K562 (cell line): ENCODE results near the gene APOC4. TPM values are rescaled to one million over a fixed set of nuclear protein-coding genes. Genes with fewer than 3 reads are reported as not detected.
"Not testable (repeated sequence)": the region's sequence is repeated elsewhere in the genome, so short reads cannot be mapped to it uniquely, and the experiment has no call there.

Source experiments
- ATAC-seq: fragments of 200-7000 bp; cut with Tn5 transposase; 3 replicates; pipeline ENCODE4 v1.9.1; 2020; ENCODE audit warnings: moderate library complexity
- BruUV-seq: library from RNA; stranded (reverse); fragments of 400-500 nt; replicated peaks from 2 replicates; lab custom pipeline; 2021; lab: Mats Ljungman, UMichigan
- CTCF ChIA-PET: fragments of 300-600 bp; formaldehyde crosslinking; extraction: SDS; loops from one replicate; lab custom pipeline; 2021; ENCODE audit warnings: low intra/inter-chr PET ratio; lab: Yijun Ruan, JAX
- POLR2A ChIA-PET: fragments of 300-600, 350-650 bp; sonication (Branson Sonifier 250); formaldehyde crosslinking; extraction: SDS; loops from one replicate; lab custom pipeline; 2021; ENCODE audit warnings: antibody characterized with exemption, inconsistent platforms; lab: Yijun Ruan, JAX
- DNase-seq, 4 experiments: peaks; one replicate each; pipeline versions ENCODE4 v3.0.0 to v3.0.0-alpha.2; 2011 to 2018; ENCODE audit warnings: low spot score in 3 of 4, mixed read lengths in 3 of 4; ENCODE audit errors: extremely low read depth in 1 of 4
- FAIRE-seq: peaks from 2 replicates; lab custom pipeline; 2011; peaks lifted over from hg19 to GRCh38; lab: Jason Lieb, UNC
- H2AFZ ChIP-seq: 2 replicates; pipeline ENCODE4 v1.6.0; 2011; ENCODE audit warnings: low read depth, low read length, control low read depth, inconsistent platforms
- H3K27ac ChIP-seq: fragments of 200-600 bp; 3 replicates; pipeline ENCODE4 v1.8.0; 2011; ENCODE audit warnings: low read depth, mild to moderate bottlenecking, control low read depth, inconsistent platforms, low read length, moderate library complexity, mixed read lengths; ENCODE audit errors: extremely low read depth
- H3K27me3 ChIP-seq, 2 experiments: fragments of 300-600 bp in 1 of 2; 2 replicates in 1 of 2; 3 replicates in 1 of 2; pipeline versions ENCODE4 v1.6.0 to v1.8.0; 2011; ENCODE audit warnings: inconsistent platforms in 2 of 2, low read length in 2 of 2, mild to moderate bottlenecking in 1 of 2, mixed read lengths in 1 of 2, moderate library complexity in 1 of 2; ENCODE audit not compliant: control insufficient read depth in 2 of 2, insufficient read depth in 2 of 2
- H3K36me3 ChIP-seq: fragments of 300-600 bp; 3 replicates; pipeline ENCODE4 v1.8.0; 2011; ENCODE audit warnings: mild to moderate bottlenecking, low read length, inconsistent platforms; ENCODE audit not compliant: control insufficient read depth, insufficient read depth
- H3K4me1 ChIP-seq, 2 experiments: fragments of 200-600 bp in 1 of 2; replicated peaks in 1 of 2; 2 replicates in 1 of 2; 3 replicates in 1 of 2; pipeline versions ENCODE4 v1.5.1 to v1.8.0; 2011; ENCODE audit warnings: inconsistent platforms in 2 of 2, low read length in 2 of 2, mild to moderate bottlenecking in 1 of 2, mixed read lengths in 1 of 2, moderate library complexity in 1 of 2; ENCODE audit not compliant: control insufficient read depth in 2 of 2, insufficient read depth in 2 of 2
- H3K4me2 ChIP-seq: 2 replicates; pipeline ENCODE4 v1.6.1; 2011; ENCODE audit warnings: low read length, control low read depth, inconsistent platforms, mixed read lengths; ENCODE audit not compliant: insufficient read depth
- H3K4me3 ChIP-seq: fragments of 200-600 bp; sonication (generic), shearing (Covaris generic); 2 replicates; pipeline ENCODE4 v1.5.1; 2016; ENCODE audit warnings: control low read depth, inconsistent platforms
- H3K79me2 ChIP-seq: fragments of 200-600 bp; 3 replicates; pipeline ENCODE4 v1.8.0; 2011; ENCODE audit warnings: low read length, inconsistent platforms; ENCODE audit not compliant: control insufficient read depth, insufficient read depth
- H3K9ac ChIP-seq, 2 experiments: 2 replicates each; pipeline versions ENCODE4 v1.6.0 to v1.6.1; 2011; ENCODE audit warnings: low read depth in 2 of 2, low read length in 2 of 2, control low read depth in 1 of 2, inconsistent platforms in 1 of 2, mild to moderate bottlenecking in 1 of 2, mixed read lengths in 1 of 2; ENCODE audit not compliant: insufficient read depth in 1 of 2
- H3K9me1 ChIP-seq: one replicate; pipeline ENCODE4 v1.6.0; 2011; ENCODE audit warnings: inconsistent platforms, mild to moderate bottlenecking, low read length, moderate library complexity; ENCODE audit not compliant: control insufficient read depth, insufficient read depth
- H3K9me3 ChIP-seq: replicated peaks from 2 replicates; pipeline ENCODE4 v1.5.1; 2011; ENCODE audit warnings: low read depth, low read length, inconsistent platforms; ENCODE audit not compliant: control insufficient read depth, insufficient read depth
- H4K20me1 ChIP-seq: replicated peaks from 2 replicates; pipeline ENCODE4 v1.6.1; 2011; ENCODE audit warnings: low read length, inconsistent platforms, mixed read lengths; ENCODE audit not compliant: control insufficient read depth, insufficient read depth
- ARNT ChIP-seq, 2 experiments: fragments of 450-650 bp; IDR thresholded peaks; 2 replicates each; pipeline ENCODE4 v1.6.1; 2016; ENCODE audit warnings: mild to moderate bottlenecking in 1 of 2
- C11orf30 ChIP-seq: fragments of 450-650 bp; IDR thresholded peaks from 2 replicates; pipeline ENCODE4 v1.6.1; 2016; ENCODE audit warnings: low read depth, mild to moderate bottlenecking
- CBFA2T2 ChIP-seq: fragments of 450-650 bp; conservative IDR thresholded peaks from 2 replicates; pipeline ENCODE4 v1.6.1; 2017; ENCODE audit warnings: mild to moderate bottlenecking
- HDAC8 ChIP-seq: fragments of 450-650 bp; IDR thresholded peaks from 2 replicates; pipeline ENCODE4 v1.6.1; 2016; ENCODE audit warnings: mild to moderate bottlenecking, missing genetic modification characterization, moderate library complexity, missing compliant biosample characterization
- JUND ChIP-seq, 2 experiments: IDR thresholded peaks; 2 replicates in 1 of 2; 3 replicates in 1 of 2; pipeline ENCODE4 v1.6.1; 2011; ENCODE audit warnings: borderline replicate concordance in 2 of 2, low read depth in 2 of 2, low read length in 2 of 2, improper control_type of control experiment in 1 of 2, missing biosample characterization in 1 of 2, missing genetic modification characterization in 1 of 2, missing genetic modification reagents in 1 of 2
- KLF6 ChIP-seq: fragments of 250-450 bp; sonication (Bioruptor Pico); IDR thresholded peaks from 2 replicates; pipeline ENCODE4 v1.4.0; 2020; ENCODE audit warnings: mild to moderate bottlenecking, moderate library complexity, borderline replicate concordance
- NCOA1 ChIP-seq: fragments of 450-650 bp; IDR thresholded peaks from 2 replicates; pipeline ENCODE4 v1.6.1; 2016; ENCODE audit warnings: low read depth
- NFE2L1 ChIP-seq: fragments of 450-650 bp; IDR thresholded peaks from 2 replicates; pipeline ENCODE4 v1.6.1; 2016; ENCODE audit warnings: missing genetic modification characterization, low read depth, mild to moderate bottlenecking, missing compliant biosample characterization, moderate library complexity, borderline replicate concordance
- NFIC ChIP-seq: fragments of 450-650 bp; IDR thresholded peaks from 2 replicates; pipeline ENCODE4 v1.6.1; 2017; ENCODE audit warnings: mild to moderate bottlenecking, inconsistent platforms
- NR2C2 ChIP-seq, 2 experiments: fragments of 200-800 bp in 1 of 2; sonication (Bioruptor generic) in 1 of 2; sonication (generic) in 1 of 2; formaldehyde crosslinking in 1 of 2; IDR thresholded peaks; 2 replicates each; pipeline versions ENCODE4 v1.6.1 to v1.8.0; 2016 to 2022; ENCODE audit warnings: mild to moderate bottlenecking in 1 of 2, missing compliant biosample characterization in 1 of 2, missing genetic modification characterization in 1 of 2, missing genetic modification reagents in 1 of 2
- NRF1 ChIP-seq, 2 experiments: fragments of 450-650 bp; IDR thresholded peaks in 1 of 2; conservative IDR thresholded peaks in 1 of 2; 2 replicates each; pipeline ENCODE4 v1.6.1; 2014; ENCODE audit warnings: mild to moderate bottlenecking in 2 of 2
- ZNF175 ChIP-seq: fragments of 200-800 bp; sonication (Bioruptor generic); IDR thresholded peaks from 2 replicates; pipeline ENCODE4 v1.6.1; 2016; ENCODE audit warnings: low read depth, mild to moderate bottlenecking, missing genetic modification characterization, missing compliant biosample characterization
- WGBS: fragments of 100-300 bp; shearing (Covaris generic); methylation state at CpG from one replicate; pipeline ENCODE4 v1.1.6; 2016; ENCODE audit warnings: low coverage, mixed read lengths; ENCODE audit not compliant: insufficient coverage; ENCODE audit errors: missing lambda C conversion rate; 5-methylcytosine and 5-hydroxymethylcytosine counted together
- in situ Hi-C: fragments of 300-500 bp; cut with MboI; formaldehyde crosslinking; loops from 4 replicates; pipeline ENCODE4 v1.15.0; 2018; ENCODE audit warnings: inconsistent platforms, mixed read lengths
- intact Hi-C: fragments of 100-400 bp; cut with micrococcal nuclease; formaldehyde crosslinking; loops from 2 replicates; pipeline ENCODE4 v1.14.2; 2022
- polyA plus RNA-seq, 8 experiments: library from polyadenylated mRNA; depleted of rRNA in 4 of 8; stranded (reverse) in 5 of 8; unstranded in 3 of 8; fragments of >200 nt; fragmentation: Nextera tagmentation in 2 of 8; fragmentation: Illumina TruSeq in 1 of 8; extraction: Ambion mirVana in 2 of 8; extraction: Trizol in 1 of 8; gene quantifications; 2 replicates each; pipeline versions ENCODE4 v1.2.1 to v1.2.3, GENCODE V29; 2011 to 2014; ENCODE audit warnings: inconsistent platforms in 1 of 8, missing spikeins in 1 of 8
- total RNA-seq, 7 experiments: library from RNA; depleted of rRNA in 6 of 7; stranded (reverse); fragments of >200 nt in 6 of 7; fragmentation: Illumina TruSeq in 2 of 7; extraction: Trizol in 2 of 7; gene quantifications; 2 replicates each; pipeline versions ENCODE4 v1.2.1 to v1.2.3, GENCODE V29; 2011 to 2021; ENCODE audit warnings: low replicate concordance in 1 of 7
- TF ChIP-seq, protein P1 (sequence below): fragments of 200-800 bp; sonication (Bioruptor generic); IDR thresholded peaks from 2 replicates; pipeline ENCODE4 v1.6.1; 2017; ENCODE audit warnings: missing genetic modification characterization, missing compliant biosample characterization

Gene APOC4
- total and polyA plus RNA-seq, 9 of the 15 experiments (the other 6 are each of a cell fraction or from before 2014, with no cell fraction given): 0.46 TPM; not detected in 8

DNA sequence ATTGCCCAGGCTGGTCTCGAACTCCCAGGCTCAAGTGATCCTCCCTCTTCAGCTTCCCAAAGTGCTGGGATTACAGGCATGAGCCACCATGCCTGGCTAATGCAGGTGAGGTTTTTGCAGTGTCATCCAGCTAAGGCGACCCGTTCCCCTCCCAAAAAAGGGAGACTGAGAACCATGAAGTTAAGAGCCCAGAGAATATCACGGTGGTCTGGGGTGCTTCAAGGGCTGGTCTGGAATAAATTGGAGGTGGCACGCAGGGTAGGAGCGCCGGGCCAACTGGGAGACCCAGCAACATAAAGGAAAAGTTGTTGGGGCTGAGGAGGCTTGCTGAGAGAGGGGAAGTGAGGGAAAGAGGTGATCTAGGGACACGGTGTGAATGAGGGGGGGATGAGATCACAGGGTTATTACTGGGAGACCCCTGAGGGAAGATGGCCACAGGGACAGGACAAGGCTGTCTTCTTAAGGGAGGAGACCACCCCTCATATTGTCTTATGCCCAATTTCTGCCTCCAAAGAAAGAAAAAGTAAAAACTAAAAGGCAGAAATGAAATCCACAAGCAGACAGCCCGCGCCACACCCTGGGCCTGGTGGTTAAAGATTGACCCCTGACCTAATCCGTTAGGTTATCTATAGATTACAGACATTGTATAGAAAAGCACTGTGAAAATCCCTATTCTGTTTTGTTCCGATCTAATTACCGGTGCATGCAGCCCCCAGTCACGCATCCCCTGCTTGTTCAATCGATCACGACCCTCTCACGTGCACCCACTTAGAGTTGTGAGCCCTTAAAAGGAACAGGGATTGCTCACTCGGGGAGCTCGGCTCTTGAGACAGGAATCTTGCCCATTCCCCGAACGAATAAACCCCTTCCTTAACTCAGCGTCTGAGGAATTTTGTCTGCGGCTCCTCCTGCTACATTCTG is 28.3 kb upstream of the APOC4 start:
- in situ Hi-C loops: loop anchor here (5.0 kb wide), 1 partner anchor 39 kb away; no protein-coding TSS in a partner anchor
- whole genome bisulfite sequencing: 1% methylated on average over 22 of the region's 23 CpGs
- H4K20me1 ChIP-seq; BruUV-seq; H3K79me2 ChIP-seq; H3K9me3 ChIP-seq; H3K9me1 ChIP-seq; H3K27me3 ChIP-seq; TF ChIP-seq NR2C2 (CRISPR knock-in tag; IDR thresholded peaks at IDR 0.05): not testable (repeated sequence)
- ChIA-PET CTCF (interaction anchor here (1.0 kb wide), 1 partner anchor 38 kb away, joined by 3 read pairs; no protein-coding TSS in a partner anchor), POLR2A (interaction anchor here (0.6 to 1.6 kb wide), 7 partner anchors 8 to 236 kb away, joined by 3 to 7 read pairs (median 3); partner anchors contain the start of gene APOE)
- Histone ChIP-seq H3K27ac (peak overlapping the region; percentile 91), H3K4me3 (peak overlapping the region; percentile 43), H3K9ac (peak overlapping the region; percentile 85 to 92), H2AFZ (peak overlapping the region; percentile 98), H3K36me3 (peaks cover 12% of the 10 kb centered on the region; the same call in 1 of the 3 replicates), H3K4me2 (peak overlapping the region; percentile 67), H3K4me1 (peaks cover 36 to 74% of the 10 kb centered on the region in 2 experiments)
- peak; percentile 40 for FAIRE-seq
- peak in 2 of 4 experiments; percentile 37 to 72 for DNase-seq
- intact Hi-C loops: loop anchor here (2.0 kb wide), 1 partner anchor 23 kb away; the partner anchor contains the start of gene TOMM40
- peak; percentile 29 for ATAC-seq
- TF ChIP-seq CBFA2T2: peak; percentile 82
- peak; percentile 95 for TF ChIP-seq C11orf30
- TF ChIP-seq KLF6 (CRISPR knock-in tag): peak; percentile 61; the same call in 1 of the 2 replicates
- TF ChIP-seq NFE2L1 (tag): peak; percentile 79; the same call in 1 of the 2 replicates
- TF ChIP-seq NCOA1: peak; percentile 88
- 0 out of 2 replicates have a peak, but pooled peaks have one; percentile 8 for TF ChIP-seq JUND (IDR thresholded peaks at IDR 0.05; ENCODE audit: borderline replicate concordance, low read depth, low read length)
- peak; percentile 11; the same call in 1 of the 3 replicates for TF ChIP-seq JUND (tag; IDR thresholded peaks at IDR 0.05; ENCODE audit: borderline replicate concordance, low read depth, low read length)
- peak in 1 of 2 experiments; percentile 32; a peak in 1 of 4 replicates for TF ChIP-seq NRF1 (conservative IDR thresholded peaks at IDR 0.05 in 1 of 2, IDR thresholded peaks at IDR 0.05 in 1 of 2)
- peak; percentile 94 for TF ChIP-seq NR2C2 (tag; IDR thresholded peaks at IDR 0.05)
- TF ChIP-seq, protein P1, sequence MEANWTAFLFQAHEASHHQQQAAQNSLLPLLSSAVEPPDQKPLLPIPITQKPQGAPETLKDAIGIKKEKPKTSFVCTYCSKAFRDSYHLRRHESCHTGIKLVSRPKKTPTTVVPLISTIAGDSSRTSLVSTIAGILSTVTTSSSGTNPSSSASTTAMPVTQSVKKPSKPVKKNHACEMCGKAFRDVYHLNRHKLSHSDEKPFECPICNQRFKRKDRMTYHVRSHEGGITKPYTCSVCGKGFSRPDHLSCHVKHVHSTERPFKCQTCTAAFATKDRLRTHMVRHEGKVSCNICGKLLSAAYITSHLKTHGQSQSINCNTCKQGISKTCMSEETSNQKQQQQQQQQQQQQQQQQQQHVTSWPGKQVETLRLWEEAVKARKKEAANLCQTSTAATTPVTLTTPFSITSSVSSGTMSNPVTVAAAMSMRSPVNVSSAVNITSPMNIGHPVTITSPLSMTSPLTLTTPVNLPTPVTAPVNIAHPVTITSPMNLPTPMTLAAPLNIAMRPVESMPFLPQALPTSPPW (CRISPR knock-in tag): peak; percentile 47
- TF ChIP-seq ARNT (IDR thresholded peaks at IDR 0.05): peak; percentile 4 to 29; a peak in 1 of 4 replicates
- TF ChIP-seq NFIC: peak; percentile 31; the same call in 1 of the 2 replicates
- TF ChIP-seq ZNF175 (CRISPR knock-in tag): peak; percentile 63; the same call in 1 of the 2 replicates
- peak; percentile 14; the same call in 1 of the 2 replicates for TF ChIP-seq HDAC8 (tag)
